HepG2 (cell line): ENCODE results near the gene ATP13A2.

ENCODE experiments used
- AHDC1 ChIP-seq: sonication (generic); formaldehyde crosslinking; IDR thresholded peaks from 2 replicates; pipeline ENCODE4 v1.5.1; 2020; ENCODE audit warnings: mild to moderate bottlenecking, missing genetic modification reagents, borderline replicate concordance
- ARHGAP35 ChIP-seq: sonication (generic); formaldehyde crosslinking; IDR thresholded peaks from 2 replicates; pipeline ENCODE4 v1.9.0; 2022; ENCODE audit warnings: mild to moderate bottlenecking, inconsistent platforms, moderate library complexity, missing genetic modification reagents, borderline replicate concordance
- ATF5 ChIP-seq: sonication (generic); formaldehyde crosslinking; IDR thresholded peaks from 2 replicates; pipeline ENCODE4 v1.4.0; 2020; ENCODE audit warnings: mild to moderate bottlenecking, low read depth, missing genetic modification reagents
- CBX1 ChIP-seq: IDR thresholded peaks from one replicate; pipeline ENCODE4 v1.6.1; 2016; ENCODE audit warnings: antibody characterized with exemption, low read depth
- EP300 ChIP-seq, 3 experiments: sonication (generic) in 1 of 3; formaldehyde crosslinking in 1 of 3; IDR thresholded peaks; 2 replicates each; pipeline versions ENCODE4 v1.5.1 to v1.6.1; 2011 to 2020; ENCODE audit warnings: low read depth in 2 of 3, low read length in 2 of 3, borderline replicate concordance in 1 of 3, improper control_type of control experiment in 1 of 3, mild to moderate bottlenecking in 1 of 3, missing genetic modification reagents in 1 of 3, moderate library complexity in 1 of 3
- HNRNPL ChIP-seq: fragments of 200-400 bp; formaldehyde crosslinking; IDR thresholded peaks from 2 replicates; pipeline ENCODE4 v1.6.1; 2017; ENCODE audit warnings: mild to moderate bottlenecking, low read depth, low read length
- MAFK ChIP-seq, 2 experiments: IDR thresholded peaks in 1 of 2; conservative IDR thresholded peaks in 1 of 2; 2 replicates each; pipeline ENCODE4 v1.6.1; 2011; ENCODE audit warnings: improper control_type of control experiment in 2 of 2, low read length in 2 of 2
- PBX3 ChIP-seq: sonication (generic); formaldehyde crosslinking; IDR thresholded peaks from 2 replicates; pipeline ENCODE4 v1.8.1; 2023; ENCODE audit warnings: missing genetic modification reagents, inconsistent platforms, borderline replicate concordance
- POLR2AphosphoS5 ChIP-seq: IDR thresholded peaks from 2 replicates; pipeline ENCODE4 v1.6.1; 2012; ENCODE audit warnings: low read depth, low read length
- RFX5 ChIP-seq: IDR thresholded peaks from 2 replicates; pipeline ENCODE4 v1.6.1; 2011; ENCODE audit warnings: low read depth, low read length, improper control_type of control experiment
- ZNF841 ChIP-seq: sonication (generic); formaldehyde crosslinking; IDR thresholded peaks from 2 replicates; pipeline ENCODE4 v1.8.1; 2023; ENCODE audit warnings: missing genetic modification reagents, borderline replicate concordance

- TF ChIP-seq ZNF841 (CRISPR knock-in tag), result no peak
- no peak for TF ChIP-seq CBX1
- no peak for TF ChIP-seq RFX5
- TF ChIP-seq HNRNPL, result no peak
- TF ChIP-seq AHDC1 (CRISPR knock-in tag), result no peak
- TF ChIP-seq MAFK (conservative IDR thresholded peaks at IDR 0.05 in 1 of 2, IDR thresholded peaks at IDR 0.05 in 1 of 2; ENCODE audit: low read length in 2 of 2), result no peak
- no peak for TF ChIP-seq POLR2AphosphoS5
- no peak for TF ChIP-seq ARHGAP35 (CRISPR knock-in tag)
- no peak for TF ChIP-seq ATF5 (CRISPR knock-in tag)
- TF ChIP-seq PBX3, result no peak
- no peak for TF ChIP-seq EP300 (IDR thresholded peaks at IDR 0.05; ENCODE audit: low read depth in 2 of 2, low read length in 2 of 2)
- no peak for TF ChIP-seq EP300 (CRISPR knock-in tag; IDR thresholded peaks at IDR 0.05; ENCODE audit: borderline replicate concordance)
These were observed 54.0 kb downstream of the ATP13A2 start for GRCh38 chr1:16957731-16958130.
